ENCODE results near the gene EXD2. TPM values are rescaled to one million over a fixed set of nuclear protein-coding genes. Genes with fewer than 3 reads are reported as not detected.

Gene EXD2
- total RNA-seq, 1 experiment from 2014 or later: 17.7 TPM

GRCh38 chr14:69261761-69262331, 70.5 kb downstream of the EXD2 start:
- Mint-ChIP-seq H3K4me1 (ENCODE audit: insufficient read depth, unreplicated experiment) (no peaks in the 10 kb centered on the region), H3K27me3 (ENCODE audit: insufficient read depth, unreplicated experiment) (peaks cover 56% of the 10 kb centered on the region), H3K4me3 (ENCODE audit: unreplicated experiment) (no peak overlapping the region), H3K9me3 (ENCODE audit: unreplicated experiment) (no peaks in the 10 kb centered on the region), H3K36me3 (ENCODE audit: insufficient read depth, unreplicated experiment) (no peaks in the 10 kb centered on the region), H3K27ac (ENCODE audit: low read depth, unreplicated experiment) (no peak overlapping the region)
- intact Hi-C loops (cut with micrococcal nuclease): no loop called here
- BruUV-seq (replicated peaks): no TSS peak
- ChIA-PET CTCF (no interaction called here), POLR2A (interaction anchor here (1.2 kb wide), 1 partner anchor 9 kb away, joined by 3 read pairs; no protein-coding TSS in a partner anchor)
- no peak for DNase-seq (ENCODE audit: unreplicated experiment)
- no peak for TF ChIP-seq CTCF (IDR thresholded peaks at IDR 0.05; ENCODE audit: unreplicated experiment)

GRCh38 chr14:69262516-69262915, 71.2 kb downstream of the EXD2 start:
- no peaks in the 10 kb centered on the region for H3K9me3 Mint-ChIP-seq (ENCODE audit: unreplicated experiment)
- no peak for DNase-seq (ENCODE audit: unreplicated experiment)
- no TSS peak for BruUV-seq (replicated peaks)
- ChIA-PET CTCF (interaction anchor here (0.8 kb wide), 1 partner anchor 9 kb away, joined by 4 read pairs; no protein-coding TSS in a partner anchor), POLR2A (interaction anchor here (1.2 kb wide), 1 partner anchor 10 kb away, joined by 3 read pairs; no protein-coding TSS in a partner anchor)
- peaks cover 56% of the 10 kb centered on the region for H3K27me3 Mint-ChIP-seq (ENCODE audit: insufficient read depth, unreplicated experiment)
- no peak for TF ChIP-seq CTCF (IDR thresholded peaks at IDR 0.05; ENCODE audit: unreplicated experiment)
- H3K4me1 Mint-ChIP-seq (ENCODE audit: insufficient read depth, unreplicated experiment): no peaks in the 10 kb centered on the region
- intact Hi-C loops (cut with micrococcal nuclease): no loop called here
- no peaks in the 10 kb centered on the region for H3K36me3 Mint-ChIP-seq (ENCODE audit: insufficient read depth, unreplicated experiment)
- no peak overlapping the region for H3K4me3 Mint-ChIP-seq (ENCODE audit: unreplicated experiment)
- no peak overlapping the region for H3K27ac Mint-ChIP-seq (ENCODE audit: low read depth, unreplicated experiment)

GRCh38 chr14:69263364-69263763, 72.1 kb downstream of the EXD2 start:
- no peak overlapping the region for H3K27ac Mint-ChIP-seq (ENCODE audit: low read depth, unreplicated experiment)
- H3K36me3 Mint-ChIP-seq (ENCODE audit: insufficient read depth, unreplicated experiment): no peaks in the 10 kb centered on the region
- ChIA-PET POLR2A (no interaction called here), CTCF (interaction anchor here (0.6 to 0.8 kb wide), 2 partner anchors 27 to 311 kb away, joined by 3 read pairs; partner anchors contain the start of gene CCDC177)
- DNase-seq (ENCODE audit: unreplicated experiment): peak; percentile 66
- H3K4me1 Mint-ChIP-seq (ENCODE audit: insufficient read depth, unreplicated experiment): no peaks in the 10 kb centered on the region
- intact Hi-C loops (cut with micrococcal nuclease): no loop called here
- no peaks in the 10 kb centered on the region for H3K9me3 Mint-ChIP-seq (ENCODE audit: unreplicated experiment)
- no peak overlapping the region for H3K4me3 Mint-ChIP-seq (ENCODE audit: unreplicated experiment)
- no TSS peak for BruUV-seq (replicated peaks)
- peaks cover 52% of the 10 kb centered on the region for H3K27me3 Mint-ChIP-seq (ENCODE audit: insufficient read depth, unreplicated experiment)
- no peak for TF ChIP-seq CTCF (IDR thresholded peaks at IDR 0.05; ENCODE audit: unreplicated experiment)

- no TSS peak for BruUV-seq (replicated peaks)
- no peak overlapping the region for H3K27ac Mint-ChIP-seq (ENCODE audit: low read depth, unreplicated experiment)
- H3K27me3 Mint-ChIP-seq (ENCODE audit: insufficient read depth, unreplicated experiment): peaks cover 48% of the 10 kb centered on the region
- H3K4me1 Mint-ChIP-seq (ENCODE audit: insufficient read depth, unreplicated experiment): no peaks in the 10 kb centered on the region
- no peak for TF ChIP-seq CTCF (IDR thresholded peaks at IDR 0.05; ENCODE audit: unreplicated experiment)
- no peaks in the 10 kb centered on the region for H3K9me3 Mint-ChIP-seq (ENCODE audit: unreplicated experiment)
- intact Hi-C loops (cut with micrococcal nuclease): no loop called here
- DNase-seq (ENCODE audit: unreplicated experiment): no peak
- CTCF ChIA-PET: interaction anchor here (0.6 to 0.8 kb wide), 3 partner anchors 27 to 1325 kb away, joined by 3 read pairs; partner anchors contain the start of gene CCDC177
- no peaks in the 10 kb centered on the region for H3K36me3 Mint-ChIP-seq (ENCODE audit: insufficient read depth, unreplicated experiment)
- no peak overlapping the region for H3K4me3 Mint-ChIP-seq (ENCODE audit: unreplicated experiment)
- POLR2A ChIA-PET: no interaction called here
Measured at GRCh38 chr14:69263771-69264170, 72.5 kb downstream of the EXD2 start.
